HG02642 (cell line): ENCODE measurements around the gene PVALB.
A peak's percentile ranks its signal among the peaks of the same experiment; 100 is the strongest.

ENCODE experiments used
- ATAC-seq: cut with Tn5 transposase; IDR thresholded peaks from one replicate; pipeline ENCODE4 v1.9.1; 2021; ENCODE audit warnings: mild to moderate bottlenecking; ENCODE audit not compliant: unreplicated experiment, poor library complexity

Gene PVALB, protein sequence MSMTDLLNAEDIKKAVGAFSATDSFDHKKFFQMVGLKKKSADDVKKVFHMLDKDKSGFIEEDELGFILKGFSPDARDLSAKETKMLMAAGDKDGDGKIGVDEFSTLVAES

DNA sequence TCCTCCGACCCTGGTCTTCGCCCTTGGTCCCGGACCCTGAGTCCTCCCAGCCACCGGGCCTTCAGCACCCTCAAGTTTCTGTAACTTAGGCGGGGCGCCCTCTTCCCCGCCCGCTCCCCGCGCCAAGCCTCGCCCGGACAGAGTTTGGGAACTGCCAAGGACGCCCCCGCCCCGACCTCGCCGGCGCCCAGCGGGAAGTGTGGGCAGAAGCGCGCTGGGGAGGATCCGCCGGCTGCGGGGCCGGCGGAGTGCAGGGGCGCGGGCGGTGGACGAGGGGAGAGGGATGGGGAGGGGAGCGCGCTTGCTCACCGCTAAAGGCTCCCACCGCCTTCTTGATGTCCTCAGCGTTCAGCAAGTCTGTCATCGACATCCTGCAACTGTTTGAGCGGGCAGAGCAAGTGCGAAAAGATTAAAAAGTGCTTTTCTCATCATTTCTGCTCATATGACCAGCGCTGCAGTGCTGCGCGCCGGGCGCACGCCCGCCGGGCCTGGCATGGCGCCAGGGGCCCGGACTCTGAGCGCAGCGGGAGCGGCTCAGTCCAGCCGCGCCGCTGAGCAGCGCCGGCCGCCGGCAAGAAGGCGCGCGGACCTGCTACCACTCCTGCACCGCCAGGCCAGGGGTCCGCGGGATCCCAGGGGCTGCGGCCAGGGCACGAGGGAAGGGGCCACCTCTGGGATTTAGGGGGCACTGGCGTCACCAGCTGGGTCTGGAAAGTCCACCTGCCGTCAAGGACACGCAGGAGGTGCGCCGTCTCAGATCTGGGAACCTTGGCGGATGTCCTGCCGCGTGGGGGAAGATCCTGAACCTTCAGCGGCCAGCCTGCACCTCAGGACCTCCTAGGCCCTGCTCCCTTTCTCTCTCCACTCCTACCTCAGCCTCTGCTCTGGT is at the start of gene PVALB:
Gene PVALB, minus strand, starts transcription at position 400 of the 889 bp plus-strand sequence. Its CDS starts 30 bp downstream, at position 370.
- ATAC-seq, result no peak

GRCh38 chr22:36865346-36865745 is 48.5 kb upstream of the PVALB start:
- no peak for ATAC-seq

DNA sequence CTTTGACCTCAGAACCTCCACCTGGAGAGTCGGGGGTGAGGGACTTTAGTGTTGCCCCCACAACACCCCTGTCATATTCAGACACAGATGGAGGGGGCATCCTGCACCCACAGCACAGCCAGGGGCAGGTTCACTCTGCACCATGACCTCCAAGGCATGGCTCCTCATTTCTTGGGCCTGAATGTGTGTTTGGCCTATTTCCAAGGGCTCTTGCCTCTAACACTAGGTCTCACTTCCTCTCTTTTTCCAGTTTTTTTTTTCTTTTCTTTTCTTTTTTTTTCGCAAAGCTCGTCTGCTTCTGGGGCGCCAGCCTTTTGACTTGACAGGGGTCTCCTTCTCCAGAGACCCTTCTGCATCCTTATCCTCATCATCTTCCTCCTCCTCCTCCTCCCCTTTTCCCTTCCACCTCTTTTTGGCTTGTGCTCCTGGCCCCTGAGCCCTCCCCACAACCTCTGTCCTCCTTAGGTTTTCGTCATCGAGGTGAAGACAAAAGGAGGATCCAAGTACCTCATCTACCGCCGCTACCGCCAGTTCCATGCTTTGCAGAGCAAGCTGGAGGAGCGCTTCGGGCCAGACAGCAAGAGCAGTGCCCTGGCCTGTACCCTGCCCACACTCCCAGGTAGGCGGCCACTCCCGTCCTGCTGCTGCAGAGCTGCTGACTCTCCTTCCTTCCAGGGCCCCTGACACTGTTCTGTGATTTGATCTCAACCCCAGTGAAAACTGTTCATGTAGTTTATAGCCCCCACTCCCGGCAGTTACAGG is 47.8 kb upstream of the PVALB start:
- no peak for ATAC-seq

DNA sequence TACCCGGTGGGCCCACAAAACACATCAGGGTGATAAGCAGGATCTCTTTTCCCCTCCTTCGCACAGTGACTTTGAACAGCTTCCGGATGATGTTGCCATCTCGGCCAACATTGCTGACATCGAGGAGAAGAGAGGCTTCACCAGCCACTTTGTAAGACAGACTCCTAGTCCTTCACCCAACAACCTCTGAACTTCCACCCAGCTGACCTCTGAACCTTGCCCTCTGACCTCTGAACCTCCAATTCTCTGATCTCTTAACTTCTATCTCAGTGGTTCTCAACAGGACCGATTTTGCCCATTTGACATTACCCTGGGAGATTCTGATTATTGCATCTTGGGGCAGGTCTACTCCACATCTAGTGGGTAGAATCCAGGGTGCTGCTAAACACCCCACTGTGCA is 47.1 kb upstream of the PVALB start:
- ATAC-seq, result no peak

GRCh38 chr22:36863281-36863680 is 46.4 kb upstream of the PVALB start:
- no peak for ATAC-seq

- no peak for ATAC-seq
These were observed 45.7 kb upstream of the PVALB start for GRCh38 chr22:36862251-36863242.

DNA sequence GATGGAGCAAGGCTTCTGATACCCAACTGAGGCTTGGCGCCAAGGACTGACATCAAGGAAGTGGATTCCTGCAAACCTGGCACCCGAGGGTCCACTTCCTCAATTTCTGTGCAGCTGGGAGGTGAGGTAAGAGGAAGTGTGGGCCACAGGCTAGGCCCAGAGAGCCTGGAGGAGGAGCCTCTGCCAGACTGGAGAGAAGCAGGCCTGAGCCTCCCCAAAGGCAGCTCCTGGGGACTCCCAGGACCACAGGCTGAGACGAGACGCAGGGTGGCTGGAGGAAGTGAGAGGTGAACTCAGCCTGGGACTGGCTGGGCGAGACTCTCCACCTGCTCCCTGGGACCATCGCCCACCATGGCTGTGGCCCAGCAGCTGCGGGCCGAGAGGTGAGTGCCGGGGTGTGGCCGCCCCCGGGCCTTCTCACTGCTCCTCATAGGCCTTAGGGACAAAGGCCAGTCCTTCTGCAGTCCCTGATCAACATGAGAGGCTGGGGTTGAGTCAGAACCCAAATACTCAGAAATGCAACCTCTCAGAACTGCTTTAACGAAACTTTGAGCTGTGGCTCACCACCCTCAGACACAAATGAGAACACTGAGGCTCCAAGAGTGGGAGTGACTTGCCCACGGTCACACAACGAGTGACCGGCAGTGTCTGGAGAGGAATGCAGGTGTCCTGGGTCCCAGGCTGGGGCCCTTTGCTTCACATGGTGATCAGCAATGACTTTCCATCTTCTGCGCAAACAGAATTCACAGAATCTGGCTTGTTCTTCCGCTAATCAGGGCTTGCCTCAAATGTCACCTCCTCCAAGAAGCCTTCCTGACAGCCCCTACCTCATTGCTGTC is 44.2 kb upstream of the PVALB start, which contains the start of gene NCF4:
Gene NCF4, plus strand, starts transcription at position 186 of the 839 bp plus-strand sequence. Its CDS starts 166 bp downstream, at position 352.
- peak; percentile 67 for ATAC-seq

DNA sequence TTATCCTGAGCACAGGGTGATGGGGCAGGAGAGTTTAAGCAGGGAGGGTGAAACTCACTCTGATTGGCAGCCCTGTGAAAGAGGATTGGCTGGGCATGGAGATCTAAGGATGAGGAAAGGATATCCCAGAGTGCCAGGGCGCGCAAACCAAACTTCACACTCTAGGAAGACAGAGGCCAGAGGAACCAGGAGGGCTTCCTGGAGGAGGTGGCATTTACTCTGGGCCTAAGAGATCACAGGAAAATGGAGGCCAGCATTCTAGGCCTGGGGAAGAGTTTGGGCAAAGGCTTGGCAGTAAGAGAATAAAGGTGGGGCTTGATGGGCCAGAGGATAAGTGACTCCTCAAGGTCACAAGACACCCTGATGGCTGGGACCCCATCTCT is 43.6 kb upstream of the PVALB start:
- ATAC-seq, result no peak

- ATAC-seq, result no peak
These were observed 43.2 kb upstream of the PVALB start for GRCh38 chr22:36860017-36860416.

DNA sequence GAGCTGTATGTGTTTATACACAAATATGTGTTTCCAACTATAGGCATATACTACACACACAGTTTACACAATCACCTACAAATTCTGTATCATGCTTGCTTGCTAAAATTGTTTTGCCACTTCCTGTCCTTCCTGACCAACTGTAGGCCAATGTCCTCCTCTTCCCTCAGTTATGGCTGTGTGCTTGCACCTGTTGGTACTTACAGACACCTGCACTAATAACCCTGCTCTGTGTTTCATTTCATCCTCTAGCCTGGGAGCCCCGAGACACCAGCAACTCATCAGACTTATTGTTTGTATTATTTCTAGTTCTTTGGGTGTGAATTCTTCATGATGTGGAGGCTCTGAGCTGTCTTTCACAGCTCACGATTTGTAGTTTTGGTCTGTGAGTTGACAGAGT is 42.1 kb upstream of the PVALB start:
- ATAC-seq, result no peak

DNA sequence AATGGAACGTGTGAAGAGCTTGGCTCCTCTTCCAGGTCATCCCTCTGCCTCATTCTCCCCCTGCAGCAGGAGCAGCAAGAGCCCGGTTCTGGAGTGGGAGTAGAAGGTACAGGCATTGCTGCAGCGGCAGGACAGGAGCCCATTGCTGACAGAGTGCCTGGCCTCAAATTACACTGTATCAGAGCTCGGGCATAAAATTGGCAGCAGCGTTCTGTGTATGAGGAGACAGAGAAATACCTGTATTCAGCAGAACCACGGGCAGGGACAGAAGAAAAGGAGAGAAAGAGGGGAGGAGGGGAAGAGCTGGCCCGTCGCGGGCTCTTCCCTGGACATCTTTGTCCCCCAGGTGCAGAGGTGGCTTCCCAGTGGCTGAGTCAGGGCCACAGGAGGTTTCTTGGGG is 41.3 kb upstream of the PVALB start:
- no peak for ATAC-seq

DNA sequence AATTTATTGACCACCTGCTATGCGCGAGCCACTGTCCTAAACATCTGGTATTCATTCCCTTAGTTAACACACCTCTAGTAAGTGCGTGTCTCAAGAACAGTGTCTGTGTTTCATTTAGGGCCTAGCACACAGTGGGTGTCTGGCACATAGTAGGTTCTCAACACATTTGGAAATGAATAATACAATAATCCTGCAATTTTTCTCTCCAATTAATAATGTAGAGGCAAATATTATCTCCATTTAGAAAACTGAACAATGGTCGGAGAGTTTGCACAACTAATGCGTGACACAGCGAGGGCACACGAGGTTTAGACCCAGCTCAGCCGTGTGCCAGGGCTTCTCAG is 39.9 kb upstream of the PVALB start:
- ATAC-seq, result no peak

- no peak for ATAC-seq
These were observed 39.4 kb upstream of the PVALB start for GRCh38 chr22:36856121-36856791.

DNA sequence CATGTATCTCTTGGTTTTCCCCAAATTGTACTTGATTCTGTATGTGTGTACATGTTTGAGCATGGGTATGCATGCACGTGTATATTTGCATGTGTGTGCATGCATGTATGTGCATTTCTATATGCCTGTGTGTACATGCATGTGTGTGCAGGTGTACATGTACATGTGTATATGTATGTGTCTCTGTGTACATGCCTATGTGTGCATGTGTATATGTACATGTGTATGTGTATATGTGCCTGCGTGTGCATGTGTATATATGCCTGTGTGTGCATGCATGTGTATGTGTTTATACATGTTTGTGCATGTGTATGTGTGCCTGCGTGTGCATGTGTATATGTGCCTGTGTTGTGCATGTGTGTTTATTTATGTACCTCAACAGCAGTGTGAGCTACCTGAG is 38.6 kb upstream of the PVALB start:
- no peak for ATAC-seq

DNA sequence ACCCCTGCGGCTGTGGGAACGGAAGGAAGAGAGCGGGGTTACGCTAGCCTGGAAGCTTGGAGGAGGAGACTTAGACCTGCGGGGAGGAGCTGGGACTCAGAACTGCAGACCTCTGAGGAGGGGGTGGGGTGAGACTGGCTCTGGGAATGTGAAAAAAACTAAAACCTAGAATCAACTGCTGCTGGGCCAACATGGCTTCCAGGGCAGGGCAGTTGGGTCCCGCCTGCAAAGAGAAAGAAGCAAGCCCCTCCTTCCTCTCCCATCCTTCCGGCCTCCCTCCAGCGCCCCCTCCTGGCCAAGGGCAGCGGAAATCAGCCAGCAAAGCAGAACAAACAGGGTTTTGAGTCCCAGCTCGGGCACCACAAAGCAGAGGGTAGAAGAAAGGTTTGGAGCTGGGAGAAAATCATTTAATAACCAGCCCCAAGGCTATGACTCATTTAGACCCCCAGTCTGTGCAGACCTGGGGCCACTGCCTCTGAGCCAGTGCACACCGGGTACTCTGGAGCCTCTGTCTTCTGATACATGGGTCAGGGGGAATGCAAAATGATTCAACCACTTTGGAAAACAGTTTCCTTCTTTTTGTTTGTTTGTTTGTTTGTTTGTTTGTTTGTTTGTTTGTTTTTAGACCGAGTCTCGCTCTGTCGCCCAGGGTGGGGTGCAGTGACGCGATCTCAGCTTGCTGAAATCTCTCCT is 36.7 kb upstream of the PVALB start:
- no peak for ATAC-seq

DNA sequence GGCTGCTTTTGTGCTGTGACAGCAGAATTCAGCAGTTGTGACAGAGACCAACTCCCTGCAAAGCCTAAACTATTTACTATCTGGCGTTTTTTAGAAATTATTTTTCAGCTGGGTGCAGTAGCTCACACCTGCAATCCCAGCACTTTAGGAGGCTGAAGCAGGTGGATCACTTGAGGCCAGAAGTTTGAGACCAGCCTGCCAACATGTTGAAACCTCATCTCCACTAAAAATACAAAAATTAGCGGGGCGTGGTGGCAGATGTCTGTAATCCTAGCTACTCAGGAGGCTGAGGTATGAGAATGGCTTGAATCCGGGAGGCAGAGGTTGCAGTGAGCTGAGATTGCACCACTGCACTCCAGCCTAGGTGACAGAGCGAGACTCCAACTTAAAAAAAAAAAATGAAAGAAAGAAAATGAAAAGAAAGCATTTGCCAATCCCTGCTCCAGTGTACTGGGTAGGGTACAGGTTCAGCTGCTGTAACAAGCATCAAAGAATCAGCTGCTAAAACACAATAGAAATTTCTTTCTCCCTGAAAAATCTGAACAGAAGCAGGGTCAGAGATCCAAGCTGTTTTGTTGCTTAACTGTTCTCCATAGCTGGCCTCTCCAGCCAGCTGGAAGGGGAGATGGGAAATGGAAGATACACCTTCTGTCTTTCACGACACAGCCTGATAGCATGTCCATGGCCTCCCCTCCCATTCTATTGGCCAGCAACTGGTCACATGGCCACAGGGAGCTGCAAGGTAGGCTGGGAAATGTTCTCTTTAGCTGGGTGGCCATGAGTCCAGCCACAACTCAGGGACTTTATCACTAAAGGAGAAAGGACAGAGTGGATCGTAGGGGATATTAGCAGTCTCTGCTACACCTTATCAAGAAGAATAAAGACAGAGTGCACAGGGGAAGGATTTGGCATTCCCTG is 35.5 kb upstream of the PVALB start:
- no peak for ATAC-seq

- ATAC-seq, result no peak
These were observed 33.8 kb upstream of the PVALB start for GRCh38 chr22:36850682-36851081.
